NB4 (cell line): ENCODE results near the gene DUSP19.

Source experiments
- MYC ChIP-seq: IDR thresholded peaks from 2 replicates; pipeline ENCODE4 v1.6.1; 2011; ENCODE audit warnings: low read depth, low read length
- POLR2A ChIP-seq: IDR thresholded peaks from 2 replicates; pipeline ENCODE4 v1.6.1; 2011; ENCODE audit warnings: mild to moderate bottlenecking; ENCODE audit not compliant: insufficient read length; ENCODE audit errors: extremely low read depth
- TF ChIP-seq, protein P1 (sequence below): IDR thresholded peaks from one replicate; pipeline ENCODE4 v1.5.1; 2012; ENCODE audit warnings: low read depth, low read length
- TF ChIP-seq, protein P2 (sequence below): IDR thresholded peaks from 2 replicates; pipeline ENCODE4 v1.6.1; 2011; ENCODE audit warnings: low read depth, low read length

DNA sequence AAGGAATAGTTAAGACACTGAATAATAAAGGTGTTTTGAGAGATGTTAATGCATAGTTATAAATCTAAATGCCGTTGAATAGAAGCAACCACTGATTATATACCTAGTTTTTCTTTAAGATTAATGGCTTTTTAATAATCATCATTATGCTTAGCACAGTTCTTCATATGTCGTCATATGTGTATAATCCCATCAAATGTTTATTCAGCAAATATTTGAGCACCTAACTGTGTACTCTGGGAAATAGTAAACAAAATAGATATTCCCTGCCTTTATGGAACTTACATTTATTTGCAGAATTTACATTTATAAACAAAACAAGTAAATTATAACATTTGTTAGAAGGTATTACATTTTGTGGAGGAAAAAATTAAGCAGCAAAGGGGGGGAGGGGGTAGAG is 55.5 kb downstream of the DUSP19 start:
- TF ChIP-seq, protein P1, sequence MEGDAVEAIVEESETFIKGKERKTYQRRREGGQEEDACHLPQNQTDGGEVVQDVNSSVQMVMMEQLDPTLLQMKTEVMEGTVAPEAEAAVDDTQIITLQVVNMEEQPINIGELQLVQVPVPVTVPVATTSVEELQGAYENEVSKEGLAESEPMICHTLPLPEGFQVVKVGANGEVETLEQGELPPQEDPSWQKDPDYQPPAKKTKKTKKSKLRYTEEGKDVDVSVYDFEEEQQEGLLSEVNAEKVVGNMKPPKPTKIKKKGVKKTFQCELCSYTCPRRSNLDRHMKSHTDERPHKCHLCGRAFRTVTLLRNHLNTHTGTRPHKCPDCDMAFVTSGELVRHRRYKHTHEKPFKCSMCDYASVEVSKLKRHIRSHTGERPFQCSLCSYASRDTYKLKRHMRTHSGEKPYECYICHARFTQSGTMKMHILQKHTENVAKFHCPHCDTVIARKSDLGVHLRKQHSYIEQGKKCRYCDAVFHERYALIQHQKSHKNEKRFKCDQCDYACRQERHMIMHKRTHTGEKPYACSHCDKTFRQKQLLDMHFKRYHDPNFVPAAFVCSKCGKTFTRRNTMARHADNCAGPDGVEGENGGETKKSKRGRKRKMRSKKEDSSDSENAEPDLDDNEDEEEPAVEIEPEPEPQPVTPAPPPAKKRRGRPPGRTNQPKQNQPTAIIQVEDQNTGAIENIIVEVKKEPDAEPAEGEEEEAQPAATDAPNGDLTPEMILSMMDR, result no peak
- TF ChIP-seq POLR2A (no peak), MYC (no peak)
- TF ChIP-seq, protein P2, sequence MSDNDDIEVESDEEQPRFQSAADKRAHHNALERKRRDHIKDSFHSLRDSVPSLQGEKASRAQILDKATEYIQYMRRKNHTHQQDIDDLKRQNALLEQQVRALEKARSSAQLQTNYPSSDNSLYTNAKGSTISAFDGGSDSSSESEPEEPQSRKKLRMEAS, result no peak
